Measurements from ENCODE around the gene LSM2.

The LSM2 gene

DNA sequence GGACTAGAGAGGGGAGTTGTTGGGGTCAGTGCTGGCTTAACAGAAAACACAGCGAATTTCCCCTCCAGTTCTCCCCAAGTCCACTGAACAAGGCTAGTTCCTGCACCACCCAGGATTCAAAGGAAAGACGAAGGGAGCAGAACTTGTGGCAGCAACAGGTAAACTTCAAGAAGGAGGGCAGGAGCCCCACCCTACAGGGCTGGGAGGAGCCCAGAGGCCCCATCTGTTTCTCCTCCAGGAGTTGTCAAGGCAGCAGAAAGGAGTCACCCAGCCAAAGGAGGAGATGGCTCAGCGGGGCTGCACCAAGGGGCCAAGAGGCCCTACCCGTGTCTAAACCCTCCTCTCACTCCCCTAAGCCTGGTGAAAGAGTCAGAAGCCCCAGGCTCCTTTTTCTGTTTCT is 42.6 kb downstream of the LSM2 start:
- Histone ChIP-seq H3K27ac (ENCODE audit: low read depth, low read length) (no peak overlapping the region), H3K27me3 (ENCODE audit: control insufficient read depth, insufficient read depth, low read length) (no peaks in the 10 kb centered on the region), H3K36me3 (ENCODE audit: control insufficient read depth, insufficient read depth, low read length) (no peaks in the 10 kb centered on the region), H3K9ac (ENCODE audit: low read length) (no peak overlapping the region), H3K4me3 (ENCODE audit: low read length) (no peak overlapping the region), H3K4me1 (ENCODE audit: control insufficient read depth, insufficient read depth, low read length) (no peaks in the 10 kb centered on the region)

DNA sequence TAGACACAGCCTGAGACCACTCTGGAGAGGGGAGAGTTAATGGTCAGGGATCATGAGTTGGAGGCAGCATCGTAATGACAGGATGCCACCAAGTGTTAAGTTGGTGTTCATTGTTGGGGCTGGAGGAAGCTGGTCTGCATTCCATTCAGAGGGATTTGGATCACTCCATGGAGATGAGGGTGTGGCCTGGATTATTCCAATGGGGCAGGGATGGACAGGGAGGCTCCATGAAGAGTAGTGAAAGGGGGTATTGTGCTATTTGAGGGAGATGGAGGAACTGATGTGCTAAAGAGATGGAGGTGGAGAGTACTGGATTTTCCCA is 43.2 kb downstream of the LSM2 start:
- Histone ChIP-seq H3K27ac (ENCODE audit: low read depth, low read length) (no peak overlapping the region), H3K27me3 (ENCODE audit: control insufficient read depth, insufficient read depth, low read length) (no peaks in the 10 kb centered on the region), H3K4me3 (ENCODE audit: low read length) (no peak overlapping the region), H3K36me3 (ENCODE audit: control insufficient read depth, insufficient read depth, low read length) (no peaks in the 10 kb centered on the region), H3K9ac (ENCODE audit: low read length) (no peak overlapping the region), H3K4me1 (ENCODE audit: control insufficient read depth, insufficient read depth, low read length) (no peaks in the 10 kb centered on the region)

DNA sequence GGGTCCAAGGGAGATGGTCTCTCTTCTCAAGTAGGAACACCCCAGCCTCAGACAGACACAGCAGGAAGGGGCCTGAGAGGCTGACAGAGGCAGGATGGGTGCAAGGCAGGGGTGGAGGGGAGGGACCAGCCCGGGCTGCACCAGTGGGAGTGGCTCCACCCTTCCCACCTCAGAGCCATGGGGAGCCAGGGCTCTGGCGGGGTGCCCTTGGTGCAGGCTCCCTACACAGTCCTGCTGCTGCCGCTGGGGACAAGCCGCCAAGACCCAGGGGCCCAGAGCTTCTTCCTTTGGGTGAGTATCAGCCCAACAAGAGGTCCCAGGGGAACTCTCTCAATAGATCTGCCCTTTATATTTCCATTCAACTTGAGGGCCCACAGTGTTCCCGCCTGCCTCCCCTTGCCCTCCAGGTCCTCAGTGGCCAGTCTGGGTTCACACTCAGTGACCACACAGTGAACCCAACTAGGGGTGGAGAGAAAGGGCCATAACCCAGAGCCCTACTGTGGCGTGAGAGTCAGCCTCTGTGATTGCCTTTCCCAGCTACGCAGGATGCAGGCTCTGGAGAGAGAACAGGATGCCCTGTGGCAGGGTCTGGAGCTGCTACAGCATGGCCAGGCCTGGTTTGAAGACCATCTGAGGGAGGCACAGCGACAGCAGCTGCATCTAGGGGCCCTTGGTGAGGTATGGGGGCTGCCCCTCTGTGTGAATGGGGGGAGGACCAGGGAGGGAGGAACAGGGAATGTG is 43.7 kb downstream of the LSM2 start:
- Histone ChIP-seq H3K4me3 (ENCODE audit: low read length) (no peak overlapping the region), H3K27ac (ENCODE audit: low read depth, low read length) (no peak overlapping the region), H3K4me1 (ENCODE audit: control insufficient read depth, insufficient read depth, low read length) (no peaks in the 10 kb centered on the region), H3K36me3 (ENCODE audit: control insufficient read depth, insufficient read depth, low read length) (no peaks in the 10 kb centered on the region), H3K27me3 (ENCODE audit: control insufficient read depth, insufficient read depth, low read length) (no peaks in the 10 kb centered on the region), H3K9ac (ENCODE audit: low read length) (no peak overlapping the region)

DNA sequence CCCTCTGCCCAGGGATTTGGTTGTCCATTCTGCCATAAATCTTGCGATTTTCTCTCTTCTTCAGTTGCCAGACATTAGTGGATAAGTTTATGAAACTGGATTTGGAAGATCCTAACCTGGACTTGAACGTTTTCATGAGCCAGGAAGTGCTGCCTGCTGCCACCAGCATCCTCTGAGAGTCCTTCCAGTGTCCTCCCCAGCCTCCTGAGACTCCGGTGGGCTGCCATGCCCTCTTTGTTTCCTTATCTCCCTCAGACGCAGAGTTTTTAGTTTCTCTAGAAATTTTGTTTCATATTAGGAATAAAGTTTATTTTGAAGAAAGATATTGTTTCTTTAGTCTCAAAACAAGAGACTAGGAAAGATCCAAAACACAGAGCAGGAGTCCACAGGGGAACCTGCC is 44.4 kb downstream of the LSM2 start, which contains the start of gene SAPCD1:
SAPCD1 (plus strand) TSS at position 301 of the 400 bp plus-strand sequence. CDS start 399 bp downstream, outside the sequence.
- H3K9ac ChIP-seq (ENCODE audit: low read length): no peak within 1 kb of the TSS
- H3K27me3 ChIP-seq (ENCODE audit: control insufficient read depth, insufficient read depth, low read length): no peaks in the 10 kb centered on the region
- H3K4me1 ChIP-seq (ENCODE audit: control insufficient read depth, insufficient read depth, low read length): no peaks in the 10 kb centered on the region
- H3K4me3 ChIP-seq (ENCODE audit: low read length): no peak within 1 kb of the TSS
- H3K27ac ChIP-seq (ENCODE audit: low read depth, low read length): no peak within 1 kb of the TSS
- no peaks in the 10 kb centered on the region for H3K36me3 ChIP-seq (ENCODE audit: control insufficient read depth, insufficient read depth, low read length)

DNA sequence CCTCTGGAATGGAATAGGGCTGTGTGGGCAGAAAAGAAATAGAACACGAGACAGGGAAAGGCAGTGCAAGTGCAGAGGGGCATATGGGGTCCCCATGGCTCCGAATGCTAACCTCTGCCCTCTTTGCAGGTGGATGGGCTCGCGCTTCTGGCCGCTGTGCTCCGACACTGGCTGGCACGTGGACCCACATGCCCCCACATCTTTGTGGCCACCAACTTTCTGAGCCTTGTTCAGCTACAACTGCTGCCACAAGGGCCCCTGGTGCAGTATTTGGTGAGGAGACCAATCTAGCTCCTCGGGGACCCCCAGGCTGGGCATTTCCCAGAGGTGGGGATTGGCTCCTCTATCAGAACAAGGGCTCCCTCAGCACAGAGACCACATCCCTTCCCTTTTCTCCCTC is 45.4 kb downstream of the LSM2 start:
- Histone ChIP-seq H3K4me3 (ENCODE audit: low read length) (no peak overlapping the region), H3K9ac (ENCODE audit: low read length) (no peak overlapping the region), H3K27me3 (ENCODE audit: control insufficient read depth, insufficient read depth, low read length) (no peaks in the 10 kb centered on the region), H3K27ac (ENCODE audit: low read depth, low read length) (no peak overlapping the region), H3K4me1 (ENCODE audit: control insufficient read depth, insufficient read depth, low read length) (no peaks in the 10 kb centered on the region), H3K36me3 (ENCODE audit: control insufficient read depth, insufficient read depth, low read length) (no peaks in the 10 kb centered on the region)

DNA sequence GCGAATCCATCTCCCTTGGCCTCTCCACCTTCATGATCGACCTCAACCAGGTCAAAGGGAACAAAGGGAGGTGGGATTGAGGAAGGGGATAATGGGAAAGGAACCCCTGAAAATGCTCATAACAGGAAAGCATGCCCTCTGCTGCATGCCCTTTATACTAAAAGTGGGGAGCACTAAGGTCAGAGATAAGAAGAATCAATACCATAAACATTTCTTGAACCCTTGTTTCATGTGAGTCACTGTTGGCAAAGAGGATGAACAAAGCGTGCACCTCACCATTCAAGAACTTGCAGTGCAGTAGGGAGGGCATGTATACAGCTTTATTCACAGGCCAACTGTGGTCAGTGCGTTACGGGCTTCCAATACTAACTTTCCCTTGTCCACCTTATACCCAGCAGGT is 46.0 kb downstream of the LSM2 start:
- Histone ChIP-seq H3K4me1 (ENCODE audit: control insufficient read depth, insufficient read depth, low read length) (no peaks in the 10 kb centered on the region), H3K36me3 (ENCODE audit: control insufficient read depth, insufficient read depth, low read length) (no peaks in the 10 kb centered on the region), H3K4me3 (ENCODE audit: low read length) (no peak overlapping the region), H3K9ac (ENCODE audit: low read length) (no peak overlapping the region), H3K27me3 (ENCODE audit: control insufficient read depth, insufficient read depth, low read length) (no peaks in the 10 kb centered on the region), H3K27ac (ENCODE audit: low read depth, low read length) (no peak overlapping the region)

DNA sequence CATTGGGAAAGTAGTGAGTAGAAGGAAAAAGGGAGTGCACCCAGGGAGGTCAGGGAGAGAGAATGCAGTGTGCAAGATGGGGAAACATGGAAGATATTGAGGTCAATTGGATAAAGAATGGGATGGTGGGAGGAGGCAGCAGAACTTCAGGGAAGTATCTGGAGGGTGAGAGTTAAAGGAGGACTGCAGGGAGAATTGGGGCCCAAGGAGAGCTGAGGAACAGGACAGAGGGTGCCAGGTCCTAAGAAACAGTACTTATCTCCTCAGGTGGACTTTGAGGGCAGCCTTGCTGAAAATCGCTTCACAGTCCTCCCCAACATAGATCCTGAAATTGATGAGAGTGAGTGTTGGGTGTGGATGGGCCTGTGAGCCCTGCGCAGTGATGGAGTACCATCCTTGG is 48.5 kb downstream of the LSM2 start:
- Histone ChIP-seq H3K4me1 (ENCODE audit: control insufficient read depth, insufficient read depth, low read length) (no peaks in the 10 kb centered on the region), H3K36me3 (ENCODE audit: control insufficient read depth, insufficient read depth, low read length) (no peaks in the 10 kb centered on the region), H3K9ac (ENCODE audit: low read length) (no peak overlapping the region), H3K27ac (ENCODE audit: low read depth, low read length) (no peak overlapping the region), H3K4me3 (ENCODE audit: low read length) (no peak overlapping the region), H3K27me3 (ENCODE audit: control insufficient read depth, insufficient read depth, low read length) (no peaks in the 10 kb centered on the region)

DNA sequence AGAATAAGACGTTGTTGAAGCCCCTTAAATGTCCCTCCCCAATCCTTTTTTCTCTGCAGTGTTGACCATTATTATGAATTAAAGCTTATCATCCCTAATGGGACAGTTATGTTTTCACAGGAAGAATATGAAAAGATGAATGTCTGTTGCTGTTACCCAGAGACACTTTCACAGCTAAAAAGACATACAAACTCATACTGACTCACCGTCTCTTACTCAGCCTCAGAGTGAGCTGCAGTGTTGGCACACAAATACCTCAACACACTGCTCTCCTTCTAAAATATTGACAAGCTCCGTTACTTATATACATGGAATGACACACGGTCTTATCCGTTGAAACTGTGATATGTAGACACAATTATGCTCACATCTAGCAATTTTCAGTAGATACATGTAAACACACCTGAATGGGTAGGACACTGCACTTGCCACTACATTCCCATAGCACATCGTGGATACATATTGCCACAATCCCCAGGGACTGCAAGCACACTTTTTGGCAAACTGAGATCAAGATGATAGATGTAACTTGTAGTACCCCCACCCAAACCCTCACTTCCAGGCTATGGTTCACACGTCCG is 53.9 kb downstream of the LSM2 start:
- no peak overlapping the region for H3K4me3 ChIP-seq (ENCODE audit: low read length)
- no peak overlapping the region for H3K9ac ChIP-seq (ENCODE audit: low read length)
- H3K27ac ChIP-seq (ENCODE audit: low read depth, low read length): no peak overlapping the region
- no peaks in the 10 kb centered on the region for H3K36me3 ChIP-seq (ENCODE audit: control insufficient read depth, insufficient read depth, low read length)
- no peaks in the 10 kb centered on the region for H3K27me3 ChIP-seq (ENCODE audit: control insufficient read depth, insufficient read depth, low read length)
- H3K4me1 ChIP-seq (ENCODE audit: control insufficient read depth, insufficient read depth, low read length): no peaks in the 10 kb centered on the region

DNA sequence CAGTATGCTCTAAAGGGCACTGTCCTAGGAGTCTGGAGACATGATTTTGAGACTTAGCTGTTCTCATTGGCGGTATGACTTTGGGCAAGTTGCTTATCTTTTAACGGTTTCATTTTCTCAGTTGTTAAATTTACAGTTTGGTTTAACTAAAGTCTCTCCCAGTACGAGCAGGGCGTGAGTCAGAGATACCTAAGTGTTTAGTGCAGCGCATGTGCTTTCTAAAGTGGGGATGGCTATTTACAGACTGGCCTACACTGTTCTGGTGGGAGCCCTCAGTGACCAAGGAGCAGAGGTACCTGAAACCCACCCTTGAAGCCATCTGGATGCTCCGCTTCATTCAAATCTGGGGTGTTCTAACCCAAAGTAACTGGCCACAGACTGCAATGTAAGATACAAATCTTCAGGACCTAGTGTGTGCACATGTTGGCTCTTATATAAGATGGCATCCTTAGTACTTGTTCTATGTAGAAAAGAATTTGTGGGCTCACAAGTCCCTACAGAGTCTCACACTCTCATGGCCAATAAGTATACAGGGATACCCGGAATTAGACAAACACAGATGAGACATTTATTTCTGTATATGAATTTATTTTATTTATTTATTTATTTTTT is 56.2 kb downstream of the LSM2 start:
- H3K36me3 ChIP-seq (ENCODE audit: control insufficient read depth, insufficient read depth, low read length): no peaks in the 10 kb centered on the region
- H3K27ac ChIP-seq (ENCODE audit: low read depth, low read length): no peak overlapping the region
- no peak overlapping the region for H3K4me3 ChIP-seq (ENCODE audit: low read length)
- no peak overlapping the region for H3K9ac ChIP-seq (ENCODE audit: low read length)
- no peaks in the 10 kb centered on the region for H3K4me1 ChIP-seq (ENCODE audit: control insufficient read depth, insufficient read depth, low read length)
- H3K27me3 ChIP-seq (ENCODE audit: control insufficient read depth, insufficient read depth, low read length): no peaks in the 10 kb centered on the region

DNA sequence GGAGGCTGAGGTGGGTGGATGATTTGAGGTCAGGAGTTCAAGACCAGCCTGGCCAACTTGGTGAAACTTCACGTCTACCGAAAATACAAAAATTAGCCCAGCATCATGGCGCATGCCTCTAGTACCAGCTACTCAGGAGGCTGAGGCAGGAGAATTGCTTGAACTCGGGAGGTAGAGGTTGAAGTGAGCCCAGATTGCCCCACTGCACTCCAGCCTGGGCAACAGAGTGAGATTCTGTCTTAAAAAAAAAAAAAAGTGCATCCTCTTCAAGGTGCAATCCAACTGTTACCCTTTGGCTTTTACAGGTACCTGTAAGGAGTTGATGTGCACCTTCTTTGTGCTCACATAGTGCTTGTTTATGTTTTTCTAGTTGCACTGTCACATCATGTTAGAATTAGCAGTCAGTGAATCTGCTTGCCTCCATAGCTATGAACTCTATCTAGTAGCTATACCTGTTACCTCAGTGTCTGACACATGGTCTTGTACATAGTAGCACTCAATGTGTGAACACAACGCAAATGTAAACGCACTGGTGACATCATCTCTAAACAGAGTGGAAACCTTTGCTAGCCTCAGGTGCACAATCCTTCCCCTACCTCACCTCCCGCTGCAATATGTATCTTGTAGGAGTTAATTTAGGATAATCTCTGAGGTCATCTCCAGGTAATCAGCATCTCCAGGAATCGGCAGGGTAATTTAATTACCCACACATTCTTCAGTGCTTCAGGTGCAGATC is 57.3 kb downstream of the LSM2 start:
- Histone ChIP-seq H3K27ac (ENCODE audit: low read depth, low read length) (no peak overlapping the region), H3K27me3 (ENCODE audit: control insufficient read depth, insufficient read depth, low read length) (no peaks in the 10 kb centered on the region), H3K36me3 (ENCODE audit: control insufficient read depth, insufficient read depth, low read length) (no peaks in the 10 kb centered on the region), H3K9ac (ENCODE audit: low read length) (no peak overlapping the region), H3K4me3 (ENCODE audit: low read length) (no peak overlapping the region), H3K4me1 (ENCODE audit: control insufficient read depth, insufficient read depth, low read length) (no peaks in the 10 kb centered on the region)
